HepG2 (cell line): ENCODE measurements around the gene EFCAB13. TPM values are rescaled to one million over a fixed set of nuclear protein-coding genes. Genes with fewer than 3 reads are reported as not detected.

Experiments used
- ATAC-seq: fragments of 200-7000 bp; cut with Tn5 transposase; 3 replicates; pipeline ENCODE4 v1.9.1; 2020; ENCODE audit warnings: mild to moderate bottlenecking, moderate library complexity
- BruUV-seq: library from RNA; stranded (reverse); fragments of 400-500 nt; replicated peaks from 2 replicates; lab custom pipeline; 2021; lab: Mats Ljungman, UMichigan
- CTCF ChIA-PET: fragments of 300-600 bp; formaldehyde crosslinking; extraction: SDS; loops from one replicate; lab custom pipeline; 2021; ENCODE audit warnings: low total read pairs, inconsistent platforms, low intra/inter-chr PET ratio; lab: Yijun Ruan, JAX
- POLR2A ChIA-PET: fragments of 350-600 bp; sonication (Branson Sonifier 250); formaldehyde crosslinking; loops from one replicate; lab custom pipeline; 2020; ENCODE audit warnings: antibody characterized with exemption, inconsistent platforms; lab: Yijun Ruan, JAX
- DNase-seq: peaks from one replicate; pipeline ENCODE4 v3.0.0-alpha.2; 2015; ENCODE audit warnings: low spot score
- FAIRE-seq: peaks from 3 replicates; lab custom pipeline; 2011; peaks lifted over from hg19 to GRCh38; lab: Jason Lieb, UNC
- H2AFZ ChIP-seq: one replicate; pipeline ENCODE4 v1.6.1; 2011; ENCODE audit warnings: low read length, inconsistent platforms
- H3K27ac ChIP-seq: fragments of 300-600 bp; 3 replicates; pipeline ENCODE4 v1.8.0; 2011; ENCODE audit warnings: mixed run types, mild to moderate bottlenecking, mixed read lengths, low read length, inconsistent platforms; ENCODE audit not compliant: insufficient read depth; ENCODE audit errors: extremely low read length
- H3K27me3 ChIP-seq, 2 experiments: fragments of 200-600 bp in 1 of 2; 2 replicates in 1 of 2; 3 replicates in 1 of 2; pipeline versions ENCODE4 v1.6.0 to v1.8.0; 2011; ENCODE audit warnings: low read length in 2 of 2, mild to moderate bottlenecking in 2 of 2, moderate library complexity in 2 of 2, inconsistent platforms in 1 of 2; ENCODE audit not compliant: insufficient read depth in 2 of 2, control insufficient read depth in 1 of 2
- H3K36me3 ChIP-seq, 2 experiments: fragments of 200-600 bp in 1 of 2; replicated peaks in 1 of 2; 2 replicates in 1 of 2; 3 replicates in 1 of 2; pipeline versions ENCODE4 v1.5.1 to v1.8.0; 2011; ENCODE audit warnings: low read length in 2 of 2, inconsistent platforms in 1 of 2; ENCODE audit not compliant: insufficient read depth in 2 of 2, control insufficient read depth in 1 of 2
- H3K4me1 ChIP-seq: 2 replicates; pipeline ENCODE4 v1.5.1; 2012; ENCODE audit warnings: low read length, inconsistent platforms; ENCODE audit not compliant: insufficient read depth
- H3K4me2 ChIP-seq: 2 replicates; pipeline ENCODE4 v1.6.0; 2011; ENCODE audit warnings: low read depth, low read length, inconsistent platforms
- H3K4me3 ChIP-seq, 3 experiments: fragments of 200-600 bp in 1 of 3; sonication (generic), shearing (Covaris generic) in 1 of 3; replicated peaks in 1 of 3; 2 replicates each; pipeline ENCODE4 v1.5.1; 2011 to 2016; ENCODE audit warnings: low read length in 3 of 3, inconsistent platforms in 2 of 3, low read depth in 2 of 3, mild to moderate bottlenecking in 2 of 3, control low read depth in 1 of 3, mixed read lengths in 1 of 3; ENCODE audit not compliant: insufficient read depth in 1 of 3
- H3K79me2 ChIP-seq: one replicate; pipeline ENCODE4 v1.6.1; 2011; ENCODE audit warnings: low read length, inconsistent platforms; ENCODE audit not compliant: insufficient read depth
- H3K9ac ChIP-seq: 2 replicates; pipeline ENCODE4 v1.6.0; 2011; ENCODE audit warnings: mild to moderate bottlenecking, low read depth, low read length, inconsistent platforms; ENCODE audit not compliant: insufficient read depth
- H3K9me3 ChIP-seq: 2 replicates; pipeline ENCODE4 v1.5.1; 2012; ENCODE audit warnings: mild to moderate bottlenecking, low read length
- H4K20me1 ChIP-seq: 2 replicates; pipeline ENCODE4 v1.6.0; 2011; ENCODE audit warnings: inconsistent platforms, mild to moderate bottlenecking, low read length, moderate library complexity; ENCODE audit not compliant: insufficient read depth
- EP300 ChIP-seq, 3 experiments: sonication (generic) in 1 of 3; formaldehyde crosslinking in 1 of 3; IDR thresholded peaks; 2 replicates each; pipeline versions ENCODE4 v1.5.1 to v1.6.1; 2011 to 2020; ENCODE audit warnings: low read depth in 2 of 3, low read length in 2 of 3, borderline replicate concordance in 1 of 3, improper control_type of control experiment in 1 of 3, mild to moderate bottlenecking in 1 of 3, missing genetic modification reagents in 1 of 3, moderate library complexity in 1 of 3
- MAFG ChIP-seq: sonication (generic); formaldehyde crosslinking; IDR thresholded peaks from 2 replicates; pipeline ENCODE4 v1.5.1; 2020; ENCODE audit warnings: mild to moderate bottlenecking, missing genetic modification reagents
- MTERF4 ChIP-seq: sonication (generic); formaldehyde crosslinking; IDR thresholded peaks from 2 replicates; pipeline ENCODE4 v1.8.0; 2023; ENCODE audit warnings: mild to moderate bottlenecking, missing genetic modification reagents
- NFIB ChIP-seq: sonication (generic); formaldehyde crosslinking; IDR thresholded peaks from 2 replicates; pipeline ENCODE4 v1.9.0; 2021; ENCODE audit warnings: missing genetic modification reagents, mild to moderate bottlenecking, borderline replicate concordance
- ZFY ChIP-seq: sonication (generic); formaldehyde crosslinking; IDR thresholded peaks from 2 replicates; pipeline ENCODE4 v1.4.0; 2020; ENCODE audit warnings: missing genetic modification reagents
- ZMYM2 ChIP-seq: sonication (generic); formaldehyde crosslinking; IDR thresholded peaks from 2 replicates; pipeline ENCODE4 v1.8.0; 2022; ENCODE audit warnings: mild to moderate bottlenecking, missing genetic modification reagents
- ZNF12 ChIP-seq: sonication (generic); formaldehyde crosslinking; IDR thresholded peaks from 2 replicates; pipeline ENCODE4 v1.5.0; 2020; ENCODE audit warnings: missing genetic modification reagents
- ZNF530 ChIP-seq: sonication (generic); formaldehyde crosslinking; IDR thresholded peaks from 2 replicates; pipeline ENCODE4 v1.5.0; 2020; ENCODE audit warnings: low read depth, mild to moderate bottlenecking, missing genetic modification reagents
- in situ Hi-C: cut with HindIII; loops from 2 replicates; pipeline ENCODE4 v1.10.0; 2017; ENCODE audit warnings: low pct_unique_long_range_greater_than_20kb; ENCODE audit not compliant: extremely low pct_ligation_motif_present
- intact Hi-C: fragments of 100-400 bp; cut with micrococcal nuclease; formaldehyde crosslinking; loops from one replicate; pipeline ENCODE4 v1.10.0; 2022; ENCODE audit not compliant: unreplicated experiment
- polyA plus RNA-seq, 8 experiments: library from polyadenylated mRNA; depleted of rRNA in 3 of 8; stranded (reverse) in 7 of 8; unstranded in 1 of 8; fragments of >200 nt; fragmentation: Illumina TruSeq in 4 of 8; extraction: Trizol in 4 of 8; gene quantifications; 2 replicates each; pipeline versions ENCODE4 v1.2.1 to v1.2.3, GENCODE V29; 2011 to 2016; ENCODE audit warnings: low read depth in 4 of 8, missing spikeins in 1 of 8, mixed read lengths in 1 of 8; ENCODE audit not compliant: insufficient read depth in 1 of 8
- total RNA-seq, 5 experiments: library from RNA; depleted of rRNA; stranded (reverse); fragments of >200 nt; fragmentation: Illumina TruSeq; extraction: Trizol; gene quantifications; 2 replicates each; pipeline ENCODE4 v1.2.3, GENCODE V29; 2016; ENCODE audit warnings: low read depth in 1 of 5
- TF ChIP-seq, protein P1 (sequence below): sonication (generic); formaldehyde crosslinking; IDR thresholded peaks from 2 replicates; pipeline ENCODE4 v1.4.0; 2020; ENCODE audit warnings: missing genetic modification reagents, mild to moderate bottlenecking, borderline replicate concordance

EFCAB13 gene
- total and polyA plus RNA-seq, 2 of the 13 experiments (the other 11 are each of a cell fraction or from before 2014, with no cell fraction given) = 0.22 to 0.71 TPM

- in situ Hi-C loops = no loop called here
- POLR2A ChIA-PET = interaction anchor here (2.1 kb wide), 1 partner anchor 13 kb away, joined by 5 read pairs; the partner anchor contains the start of gene EFCAB13
- CTCF ChIA-PET = no interaction called here
- H3K9me3 ChIP-seq = no peaks in the 10 kb centered on the region
- no peaks in the 10 kb centered on the region; a peak in 1 of 5 replicates for H3K27me3 ChIP-seq
- H3K4me1 ChIP-seq = peaks cover 11% of the 10 kb centered on the region
- FAIRE-seq (no peak), ATAC-seq (no peak), DNase-seq (no peak)
- no peak for TF ChIP-seq NFIB
- no peak for TF ChIP-seq ZNF530
- TF ChIP-seq ZNF12 (CRISPR knock-in tag) = no peak
- TF ChIP-seq, protein P1, sequence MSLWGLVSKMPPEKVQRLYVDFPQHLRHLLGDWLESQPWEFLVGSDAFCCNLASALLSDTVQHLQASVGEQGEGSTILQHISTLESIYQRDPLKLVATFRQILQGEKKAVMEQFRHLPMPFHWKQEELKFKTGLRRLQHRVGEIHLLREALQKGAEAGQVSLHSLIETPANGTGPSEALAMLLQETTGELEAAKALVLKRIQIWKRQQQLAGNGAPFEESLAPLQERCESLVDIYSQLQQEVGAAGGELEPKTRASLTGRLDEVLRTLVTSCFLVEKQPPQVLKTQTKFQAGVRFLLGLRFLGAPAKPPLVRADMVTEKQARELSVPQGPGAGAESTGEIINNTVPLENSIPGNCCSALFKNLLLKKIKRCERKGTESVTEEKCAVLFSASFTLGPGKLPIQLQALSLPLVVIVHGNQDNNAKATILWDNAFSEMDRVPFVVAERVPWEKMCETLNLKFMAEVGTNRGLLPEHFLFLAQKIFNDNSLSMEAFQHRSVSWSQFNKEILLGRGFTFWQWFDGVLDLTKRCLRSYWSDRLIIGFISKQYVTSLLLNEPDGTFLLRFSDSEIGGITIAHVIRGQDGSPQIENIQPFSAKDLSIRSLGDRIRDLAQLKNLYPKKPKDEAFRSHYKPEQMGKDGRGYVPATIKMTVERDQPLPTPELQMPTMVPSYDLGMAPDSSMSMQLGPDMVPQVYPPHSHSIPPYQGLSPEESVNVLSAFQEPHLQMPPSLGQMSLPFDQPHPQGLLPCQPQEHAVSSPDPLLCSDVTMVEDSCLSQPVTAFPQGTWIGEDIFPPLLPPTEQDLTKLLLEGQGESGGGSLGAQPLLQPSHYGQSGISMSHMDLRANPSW (CRISPR knock-in tag) = no peak
- no peak for TF ChIP-seq ZMYM2
- no peak for TF ChIP-seq MAFG (CRISPR knock-in tag)
- no peak for TF ChIP-seq ZFY (CRISPR knock-in tag)
- no peak for TF ChIP-seq MTERF4
- no peak for TF ChIP-seq EP300 (IDR thresholded peaks at IDR 0.05; ENCODE audit: low read depth in 2 of 2, low read length in 2 of 2)
- TF ChIP-seq EP300 (CRISPR knock-in tag; IDR thresholded peaks at IDR 0.05; ENCODE audit: borderline replicate concordance) = no peak
- no peak overlapping the region for H3K4me3 ChIP-seq
- no peaks in the 10 kb centered on the region for H3K36me3 ChIP-seq
- H3K9ac ChIP-seq = no peak overlapping the region
- BruUV-seq = no TSS peak
- intact Hi-C loops = no loop called here
- H4K20me1 ChIP-seq = no peaks in the 10 kb centered on the region
- no peaks in the 10 kb centered on the region for H3K79me2 ChIP-seq
- H3K27ac ChIP-seq = no peak overlapping the region
- H2AFZ ChIP-seq = no peak overlapping the region
- H3K4me2 ChIP-seq = no peak overlapping the region
Observed at GRCh38 chr17:47311420-47311819, 12.3 kb upstream of the EFCAB13 start.
